ENCODE measurements around the gene OR2AT4.
"Not testable (repeated sequence)": the region's sequence is repeated elsewhere in the genome, so short reads cannot be mapped to it uniquely, and the experiment has no call there.

OR2AT4 gene

DNA sequence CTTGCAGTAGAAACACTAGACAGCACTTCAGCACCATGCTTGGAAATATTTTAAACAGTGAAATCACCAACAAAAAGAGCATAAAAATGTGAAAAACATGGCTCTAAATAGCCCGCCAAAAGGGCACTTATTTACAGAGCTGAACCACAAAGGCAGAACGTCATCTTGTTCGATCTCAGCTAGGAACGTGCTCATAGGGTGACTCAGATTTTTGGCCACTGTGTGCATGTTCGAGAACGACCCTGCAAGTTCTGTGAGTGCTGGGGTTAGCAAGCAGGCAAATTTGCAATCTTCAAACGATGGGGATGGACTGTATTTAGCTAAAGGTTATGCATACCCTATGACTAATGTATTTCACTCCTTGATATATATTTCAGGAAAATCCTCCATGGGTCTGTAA lies 30.6 kb downstream of the OR2AT4 start:
- no peaks in the 10 kb centered on the region for H3K4me1 ChIP-seq (ENCODE audit: control insufficient read depth, insufficient read depth, low read length)
- no peaks in the 10 kb centered on the region for H3K36me3 ChIP-seq (ENCODE audit: control insufficient read depth, insufficient read depth, low read length)
- H3K9me3 ChIP-seq (ENCODE audit: control insufficient read depth, insufficient read depth, low read depth, low read length), result peaks cover 3% of the 10 kb centered on the region; the same call in 1 of the 2 replicates
- H3K4me3 ChIP-seq (ENCODE audit: low read depth, low read length), result no peak overlapping the region
- H3K27ac ChIP-seq (ENCODE audit: low read depth, low read length), result no peak overlapping the region
- H3K9ac ChIP-seq (ENCODE audit: low read length), result no peak overlapping the region
- no peaks in the 10 kb centered on the region for H3K27me3 ChIP-seq (ENCODE audit: control insufficient read depth, insufficient read depth, low read length)

DNA sequence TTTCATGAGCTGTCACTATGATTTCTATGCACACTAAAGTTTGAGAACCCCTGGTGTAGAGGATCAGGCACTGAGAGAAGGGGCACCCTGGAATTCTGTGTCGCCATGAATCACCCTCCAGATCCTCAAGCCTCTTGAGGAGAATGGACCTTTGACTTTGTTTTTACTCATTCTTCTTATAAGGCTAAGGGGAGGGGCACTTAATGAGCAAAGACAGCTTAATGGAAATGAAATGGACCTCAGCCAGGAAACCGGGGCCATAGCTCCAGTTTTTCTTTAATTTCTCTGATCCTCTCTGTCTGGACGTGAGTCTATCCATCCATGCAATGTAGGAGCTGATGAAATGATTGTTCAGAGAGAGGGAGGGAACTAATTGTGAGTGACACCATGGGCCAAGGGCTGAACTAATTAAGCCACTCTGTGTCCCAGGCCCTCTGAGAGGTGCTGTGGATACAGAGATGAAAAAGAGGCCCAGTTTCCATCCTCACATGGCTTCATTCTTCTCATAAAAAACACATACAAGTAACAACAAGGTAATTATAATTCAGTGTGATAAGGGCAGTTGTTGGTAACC lies 32.8 kb downstream of the OR2AT4 start:
- Histone ChIP-seq H3K4me3 (ENCODE audit: low read depth, low read length) (no peak overlapping the region), H3K36me3 (ENCODE audit: control insufficient read depth, insufficient read depth, low read length) (no peaks in the 10 kb centered on the region), H3K9ac (ENCODE audit: low read length) (no peak overlapping the region), H3K27me3 (ENCODE audit: control insufficient read depth, insufficient read depth, low read length) (no peaks in the 10 kb centered on the region), H3K27ac (ENCODE audit: low read depth, low read length) (no peak overlapping the region), H3K9me3 (ENCODE audit: control insufficient read depth, insufficient read depth, low read depth, low read length) (peaks cover 3% of the 10 kb centered on the region; the same call in 1 of the 2 replicates), H3K4me1 (ENCODE audit: control insufficient read depth, insufficient read depth, low read length) (no peaks in the 10 kb centered on the region)

DNA sequence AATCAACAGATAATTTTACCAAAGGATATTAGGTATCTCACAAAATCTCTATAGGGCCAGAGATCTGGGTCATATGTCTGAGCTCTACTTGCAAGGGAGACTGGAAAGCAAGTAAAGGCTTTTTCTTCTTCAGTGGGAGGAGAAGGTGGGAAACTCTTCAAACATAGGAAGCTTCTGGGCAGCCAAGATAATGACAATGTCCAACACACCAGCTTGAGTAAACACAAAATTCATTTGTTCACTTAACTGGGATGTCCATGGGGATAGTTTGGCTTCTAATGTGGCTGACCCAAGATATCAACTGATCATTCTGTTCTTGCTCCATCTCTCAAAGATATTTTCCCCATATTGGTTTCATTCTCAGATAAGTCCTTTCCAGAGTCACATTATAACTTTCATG lies 37.4 kb downstream of the OR2AT4 start:
- H3K27ac ChIP-seq (ENCODE audit: low read depth, low read length), result no peak overlapping the region
- H3K4me3 ChIP-seq (ENCODE audit: low read depth, low read length), result no peak overlapping the region
- H3K4me1 ChIP-seq (ENCODE audit: control insufficient read depth, insufficient read depth, low read length), result no peaks in the 10 kb centered on the region
- H3K9ac ChIP-seq (ENCODE audit: low read length), result no peak overlapping the region
- H3K36me3 ChIP-seq (ENCODE audit: control insufficient read depth, insufficient read depth, low read length), result no peaks in the 10 kb centered on the region
- H3K9me3 ChIP-seq (ENCODE audit: control insufficient read depth, insufficient read depth, low read depth, low read length), result peaks cover 3% of the 10 kb centered on the region; the same call in 1 of the 2 replicates
- H3K27me3 ChIP-seq (ENCODE audit: control insufficient read depth, insufficient read depth, low read length), result no peaks in the 10 kb centered on the region

DNA sequence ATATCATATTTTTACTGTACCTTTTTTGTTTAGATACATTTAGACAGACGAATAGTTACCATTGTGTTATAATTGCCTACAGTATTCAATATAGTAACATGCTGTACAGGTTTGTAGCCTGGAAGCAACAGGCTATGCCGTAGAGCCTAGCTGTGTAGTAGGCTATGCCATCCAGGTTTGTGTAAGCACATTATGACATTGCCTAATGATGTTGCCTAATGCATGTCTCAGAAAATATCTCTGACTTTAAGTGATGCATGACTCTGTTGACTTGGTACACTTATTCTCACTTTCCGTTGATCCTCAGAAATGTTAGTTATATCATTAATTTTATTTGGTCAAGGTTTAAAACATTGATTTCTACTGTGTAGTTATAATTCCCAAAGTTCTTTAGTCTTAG lies 39.9 kb downstream of the OR2AT4 start:
- Histone ChIP-seq H3K36me3 (ENCODE audit: control insufficient read depth, insufficient read depth, low read length) (no peaks in the 10 kb centered on the region), H3K27me3 (ENCODE audit: control insufficient read depth, insufficient read depth, low read length) (no peaks in the 10 kb centered on the region), H3K9me3 (ENCODE audit: control insufficient read depth, insufficient read depth, low read depth, low read length) (peaks cover 17% of the 10 kb centered on the region; the same call in 1 of the 2 replicates), H3K27ac (ENCODE audit: low read depth, low read length) (no peak overlapping the region), H3K9ac (ENCODE audit: low read length) (no peak overlapping the region), H3K4me1 (ENCODE audit: control insufficient read depth, insufficient read depth, low read length) (no peaks in the 10 kb centered on the region), H3K4me3 (ENCODE audit: low read depth, low read length) (no peak overlapping the region)

DNA sequence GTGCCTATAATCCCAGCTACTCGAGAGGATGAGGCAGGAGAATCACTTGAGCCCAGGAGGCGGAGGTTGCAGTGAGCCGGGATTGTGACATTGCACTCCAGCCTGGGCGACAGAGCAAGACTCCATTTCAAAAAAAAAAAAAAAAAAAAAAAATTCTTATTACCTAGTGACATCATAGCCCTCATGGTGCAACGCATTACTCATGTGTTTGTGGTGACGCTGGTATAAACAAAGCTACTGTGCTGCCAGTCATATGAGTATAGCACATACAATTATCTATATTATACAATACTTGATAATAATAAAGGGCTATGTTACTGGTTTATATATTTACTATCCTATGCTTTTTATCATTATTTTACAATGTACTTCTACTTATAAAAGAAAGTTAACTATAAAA lies 41.2 kb downstream of the OR2AT4 start:
- Histone ChIP-seq H3K27ac (ENCODE audit: low read depth, low read length) (no peak overlapping the region), H3K9me3 (ENCODE audit: control insufficient read depth, insufficient read depth, low read depth, low read length) (peaks cover 24% of the 10 kb centered on the region; the same call in 1 of the 2 replicates), H3K4me1 (ENCODE audit: control insufficient read depth, insufficient read depth, low read length) (no peaks in the 10 kb centered on the region), H3K36me3 (ENCODE audit: control insufficient read depth, insufficient read depth, low read length) (no peaks in the 10 kb centered on the region), H3K27me3 (ENCODE audit: control insufficient read depth, insufficient read depth, low read length) (no peaks in the 10 kb centered on the region), H3K4me3 (ENCODE audit: low read depth, low read length) (no peak overlapping the region), H3K9ac (ENCODE audit: low read length) (no peak overlapping the region)

DNA sequence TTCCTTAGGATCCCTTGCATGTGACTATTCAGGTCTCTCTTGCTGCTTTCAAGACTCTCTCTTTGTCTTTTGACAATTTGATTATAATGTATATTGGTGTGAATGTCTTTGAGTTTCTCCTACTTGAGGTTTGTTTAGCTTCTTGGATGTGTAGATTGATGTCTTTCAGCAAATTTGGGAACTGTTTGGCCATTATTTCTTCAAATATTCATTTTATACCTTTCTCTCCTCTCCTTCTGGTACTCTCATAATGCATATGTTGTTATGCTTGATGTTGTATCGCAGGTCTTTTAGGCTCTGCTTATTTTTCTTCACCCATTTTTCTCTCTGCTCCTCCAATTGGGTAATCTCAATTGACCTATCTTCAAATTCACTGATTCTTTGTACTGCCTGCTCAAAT lies 44.2 kb downstream of the OR2AT4 start:
- no peaks in the 10 kb centered on the region for H3K27me3 ChIP-seq (ENCODE audit: control insufficient read depth, insufficient read depth, low read length)
- no peak overlapping the region for H3K27ac ChIP-seq (ENCODE audit: low read depth, low read length)
- no peaks in the 10 kb centered on the region for H3K4me1 ChIP-seq (ENCODE audit: control insufficient read depth, insufficient read depth, low read length)
- no peaks in the 10 kb centered on the region for H3K36me3 ChIP-seq (ENCODE audit: control insufficient read depth, insufficient read depth, low read length)
- peaks cover 24% of the 10 kb centered on the region; the same call in 1 of the 2 replicates for H3K9me3 ChIP-seq (ENCODE audit: control insufficient read depth, insufficient read depth, low read depth, low read length)
- no peak overlapping the region for H3K4me3 ChIP-seq (ENCODE audit: low read depth, low read length)
- H3K9ac ChIP-seq (ENCODE audit: low read length), result no peak overlapping the region

DNA sequence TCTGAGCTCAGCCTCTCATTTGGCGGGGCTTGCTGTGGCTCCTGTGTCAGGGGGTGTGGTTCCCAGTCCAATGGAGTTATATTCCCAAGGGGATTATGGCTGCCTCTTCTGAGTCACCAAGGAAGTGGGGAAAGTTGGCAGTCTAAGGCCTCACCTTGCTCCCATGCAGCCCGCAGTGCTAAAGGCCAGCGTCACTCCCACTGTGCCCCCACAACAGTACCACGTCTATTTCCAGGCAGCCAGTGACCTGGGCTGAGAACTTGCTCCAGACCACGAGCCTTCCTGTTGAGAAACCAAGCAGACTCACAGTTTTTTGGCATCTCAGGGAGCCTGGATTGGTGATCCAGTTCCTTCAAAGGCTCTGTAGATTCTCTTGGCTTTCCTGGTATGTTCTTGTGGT lies 45.6 kb downstream of the OR2AT4 start:
- no peak overlapping the region for H3K4me3 ChIP-seq (ENCODE audit: low read depth, low read length)
- no peak overlapping the region for H3K9ac ChIP-seq (ENCODE audit: low read length)
- H3K36me3 ChIP-seq (ENCODE audit: control insufficient read depth, insufficient read depth, low read length), result no peaks in the 10 kb centered on the region
- no peak overlapping the region for H3K27ac ChIP-seq (ENCODE audit: low read depth, low read length)
- H3K27me3 ChIP-seq (ENCODE audit: control insufficient read depth, insufficient read depth, low read length), result no peaks in the 10 kb centered on the region
- peaks cover 24% of the 10 kb centered on the region; the same call in 1 of the 2 replicates for H3K9me3 ChIP-seq (ENCODE audit: control insufficient read depth, insufficient read depth, low read depth, low read length)
- 0 out of 2 replicates have a peak, but pooled peaks cover 6% of the 10 kb centered on the region for H3K4me1 ChIP-seq (ENCODE audit: control insufficient read depth, insufficient read depth, low read length)

DNA sequence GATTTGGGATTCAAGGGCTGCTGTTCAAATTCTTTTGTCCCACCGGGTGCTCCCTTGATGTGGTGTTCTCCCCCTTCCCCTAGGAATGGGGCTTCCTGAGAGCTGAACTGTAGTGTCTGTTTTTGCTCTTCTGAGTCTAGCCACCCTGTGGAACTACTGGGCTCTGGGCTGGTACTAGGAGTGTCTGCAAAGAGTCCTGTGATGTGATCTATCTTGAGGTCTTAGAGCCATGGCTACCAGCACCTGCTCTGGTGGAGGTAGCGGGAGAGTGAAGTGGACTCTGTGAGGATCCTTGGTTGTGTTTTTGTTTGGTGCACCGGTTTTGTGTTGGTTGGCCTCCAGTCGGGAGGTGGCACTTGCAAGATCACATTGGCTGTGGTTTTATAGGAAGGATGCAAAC lies 46.2 kb downstream of the OR2AT4 start:
- Histone ChIP-seq H3K4me3 (ENCODE audit: low read depth, low read length) (no peak overlapping the region), H3K9ac (ENCODE audit: low read length) (no peak overlapping the region), H3K36me3 (ENCODE audit: control insufficient read depth, insufficient read depth, low read length) (no peaks in the 10 kb centered on the region), H3K9me3 (ENCODE audit: control insufficient read depth, insufficient read depth, low read depth, low read length) (peaks cover 24% of the 10 kb centered on the region; the same call in 1 of the 2 replicates), H3K27me3 (ENCODE audit: control insufficient read depth, insufficient read depth, low read length) (no peaks in the 10 kb centered on the region), H3K27ac (ENCODE audit: low read depth, low read length) (no peak overlapping the region), H3K4me1 (ENCODE audit: control insufficient read depth, insufficient read depth, low read length) (0 out of 2 replicates have a peak, but pooled peaks cover 9% of the 10 kb centered on the region)

DNA sequence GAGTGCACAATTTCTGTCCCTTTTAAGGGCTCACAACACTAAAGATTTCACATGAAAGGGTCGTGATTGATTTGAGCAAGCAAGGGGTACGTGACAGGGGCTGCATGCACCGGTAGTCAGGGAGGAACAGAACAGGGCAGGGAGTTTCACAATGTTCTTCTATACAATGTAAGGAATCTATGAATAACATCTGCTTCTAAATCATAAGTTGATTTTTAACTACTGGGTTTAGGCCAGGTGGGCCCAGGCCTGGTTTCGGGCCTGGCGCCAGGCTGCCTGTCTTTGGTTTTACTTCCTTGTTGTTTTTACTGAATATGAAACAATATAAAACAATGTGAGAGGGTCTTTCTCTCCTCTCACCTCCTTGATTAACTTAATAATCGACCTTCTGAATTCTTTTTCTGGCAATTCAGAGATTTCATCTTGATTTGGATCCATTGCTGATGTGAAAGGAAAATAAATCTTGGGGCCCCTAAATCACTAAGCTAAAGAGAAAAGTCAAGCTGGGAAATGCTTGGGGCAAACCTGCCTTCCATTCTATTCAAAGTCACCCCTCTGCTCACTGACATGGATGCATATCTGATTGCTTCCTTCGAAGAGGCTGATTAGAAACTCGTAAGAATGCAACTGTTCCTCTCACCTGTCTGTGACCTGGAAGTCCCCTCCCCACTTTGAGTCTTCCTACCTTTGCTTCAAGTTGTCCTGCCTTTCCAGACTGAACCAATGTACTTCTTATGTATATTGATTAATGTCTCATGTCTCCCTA lies 47.0 kb downstream of the OR2AT4 start:
- H3K9ac ChIP-seq (ENCODE audit: low read length); H3K4me3 ChIP-seq (ENCODE audit: low read depth, low read length); H3K27me3 ChIP-seq (ENCODE audit: control insufficient read depth, insufficient read depth, low read length); H3K36me3 ChIP-seq (ENCODE audit: control insufficient read depth, insufficient read depth, low read length); H3K27ac ChIP-seq (ENCODE audit: low read depth, low read length): not testable (repeated sequence)
- H3K9me3 ChIP-seq (ENCODE audit: control insufficient read depth, insufficient read depth, low read depth, low read length), result peaks cover 24% of the 10 kb centered on the region; the same call in 1 of the 2 replicates
- H3K4me1 ChIP-seq (ENCODE audit: control insufficient read depth, insufficient read depth, low read length), result peaks cover 16% of the 10 kb centered on the region; the same call in 1 of the 2 replicates

DNA sequence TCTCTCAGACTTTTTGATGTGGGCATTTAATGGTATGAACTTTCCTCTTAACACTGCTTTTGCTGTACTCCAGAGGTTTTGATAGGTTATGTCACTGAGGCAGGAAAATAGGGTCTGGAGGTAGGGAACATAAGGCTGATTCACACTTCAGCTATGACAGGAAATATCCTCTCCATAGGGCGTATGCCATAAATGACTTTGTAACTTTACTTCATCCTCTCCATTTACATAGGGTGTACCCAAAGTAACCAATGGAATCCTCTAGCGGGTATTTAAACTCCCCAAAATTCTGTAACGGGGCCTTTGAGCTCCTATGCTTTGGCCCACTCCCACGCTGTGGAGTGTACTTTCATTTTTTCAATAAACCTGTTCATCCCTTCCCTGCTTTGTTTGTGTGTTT lies 49.5 kb downstream of the OR2AT4 start:
- Histone ChIP-seq H3K27ac (ENCODE audit: low read depth, low read length) (no peak overlapping the region), H3K4me1 (ENCODE audit: control insufficient read depth, insufficient read depth, low read length) (peaks cover 19% of the 10 kb centered on the region; the same call in 1 of the 2 replicates), H3K9me3 (ENCODE audit: control insufficient read depth, insufficient read depth, low read depth, low read length) (peaks cover 10% of the 10 kb centered on the region; the same call in 1 of the 2 replicates), H3K4me3 (ENCODE audit: low read depth, low read length) (no peak overlapping the region), H3K27me3 (ENCODE audit: control insufficient read depth, insufficient read depth, low read length) (no peaks in the 10 kb centered on the region; the same call in 1 of the 2 replicates), H3K36me3 (ENCODE audit: control insufficient read depth, insufficient read depth, low read length) (no peaks in the 10 kb centered on the region), H3K9ac (ENCODE audit: low read length) (no peak overlapping the region)

DNA sequence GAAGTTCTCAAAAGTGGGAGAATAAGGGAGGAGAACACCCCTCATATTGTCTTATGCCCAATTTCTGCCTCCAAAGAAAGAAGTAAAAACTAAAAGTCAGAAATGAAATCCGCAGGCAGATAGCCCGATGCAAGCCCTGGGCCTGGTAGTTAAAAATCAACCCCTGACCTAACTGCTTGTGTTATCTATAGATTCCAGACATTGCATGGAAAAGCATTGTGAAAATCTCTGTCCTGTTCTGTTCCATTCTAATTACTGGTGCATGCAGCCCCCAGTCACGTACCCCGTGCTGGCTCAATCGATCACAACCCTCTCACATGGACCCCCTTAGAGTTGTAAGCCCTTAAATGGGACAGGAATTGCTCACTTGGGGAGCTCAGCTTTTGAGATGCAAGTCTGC lies 50.0 kb downstream of the OR2AT4 start:
- H3K4me3 ChIP-seq (ENCODE audit: low read depth, low read length); H3K27ac ChIP-seq (ENCODE audit: low read depth, low read length); H3K9me3 ChIP-seq (ENCODE audit: control insufficient read depth, insufficient read depth, low read depth, low read length); H3K9ac ChIP-seq (ENCODE audit: low read length); H3K27me3 ChIP-seq (ENCODE audit: control insufficient read depth, insufficient read depth, low read length); H3K36me3 ChIP-seq (ENCODE audit: control insufficient read depth, insufficient read depth, low read length): not testable (repeated sequence)
- H3K4me1 ChIP-seq (ENCODE audit: control insufficient read depth, insufficient read depth, low read length), result peaks cover 19% of the 10 kb centered on the region; the same call in 1 of the 2 replicates
